Mammary epithelial cell (primary cell): ENCODE data around the gene BCL2A1.

Experiments used
- EZH2 ChIP-seq: IDR thresholded peaks from 2 replicates; pipeline ENCODE4 v1.6.1; 2012; ENCODE audit warnings: low read length, inconsistent platforms, borderline replicate concordance
- TF ChIP-seq, protein P1 (sequence below), 2 donors: IDR thresholded peaks in 1 of 2; conservative IDR thresholded peaks in 1 of 2; 2 replicates each; pipeline ENCODE4 v1.5.1; 2011 to 2012; ENCODE audit warnings: inconsistent platforms in 2 of 2, low read length in 2 of 2, mild to moderate bottlenecking in 2 of 2, control low read depth in 1 of 2, low read depth in 1 of 2; ENCODE audit not compliant: insufficient read depth in 1 of 2; ENCODE audit errors: extremely low read depth in 1 of 2

DNA sequence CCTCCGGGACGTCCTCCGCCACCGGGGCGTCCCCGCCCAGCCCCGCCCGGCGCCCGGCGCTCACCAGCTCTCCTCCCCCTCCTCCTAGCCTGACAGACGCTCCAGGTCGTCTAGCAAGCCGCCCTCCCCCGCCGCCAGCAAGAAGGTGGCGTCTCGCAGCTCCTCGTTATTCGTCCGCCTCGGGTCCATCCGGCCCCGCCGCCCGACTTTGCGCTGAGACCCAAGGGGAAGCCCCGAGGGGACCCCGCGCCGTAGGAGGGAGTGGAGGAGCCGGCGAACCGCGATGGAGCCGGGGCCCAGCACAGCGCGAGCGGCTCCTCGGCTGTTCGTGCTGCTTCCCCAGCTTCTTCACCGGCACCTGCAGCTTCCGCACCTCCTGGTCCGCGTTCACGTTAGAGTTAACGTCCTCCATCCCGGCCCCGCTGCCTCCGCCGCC lies 47.9 kb downstream of the BCL2A1 start:
- TF ChIP-seq, protein P1, sequence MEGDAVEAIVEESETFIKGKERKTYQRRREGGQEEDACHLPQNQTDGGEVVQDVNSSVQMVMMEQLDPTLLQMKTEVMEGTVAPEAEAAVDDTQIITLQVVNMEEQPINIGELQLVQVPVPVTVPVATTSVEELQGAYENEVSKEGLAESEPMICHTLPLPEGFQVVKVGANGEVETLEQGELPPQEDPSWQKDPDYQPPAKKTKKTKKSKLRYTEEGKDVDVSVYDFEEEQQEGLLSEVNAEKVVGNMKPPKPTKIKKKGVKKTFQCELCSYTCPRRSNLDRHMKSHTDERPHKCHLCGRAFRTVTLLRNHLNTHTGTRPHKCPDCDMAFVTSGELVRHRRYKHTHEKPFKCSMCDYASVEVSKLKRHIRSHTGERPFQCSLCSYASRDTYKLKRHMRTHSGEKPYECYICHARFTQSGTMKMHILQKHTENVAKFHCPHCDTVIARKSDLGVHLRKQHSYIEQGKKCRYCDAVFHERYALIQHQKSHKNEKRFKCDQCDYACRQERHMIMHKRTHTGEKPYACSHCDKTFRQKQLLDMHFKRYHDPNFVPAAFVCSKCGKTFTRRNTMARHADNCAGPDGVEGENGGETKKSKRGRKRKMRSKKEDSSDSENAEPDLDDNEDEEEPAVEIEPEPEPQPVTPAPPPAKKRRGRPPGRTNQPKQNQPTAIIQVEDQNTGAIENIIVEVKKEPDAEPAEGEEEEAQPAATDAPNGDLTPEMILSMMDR (conservative IDR thresholded peaks at IDR 0.05 in 1 of 2, IDR thresholded peaks at IDR 0.05 in 1 of 2; ENCODE audit: extremely low read depth in 1 of 2, insufficient read depth in 1 of 2, low read depth in 1 of 2, low read length in 2 of 2) = no peak
- TF ChIP-seq EZH2 = no peak
